Peyer's patch (tissue), 4 donors: Measurements from ENCODE around the gene TCL1B.

Source experiments
- CTCF ChIP-seq, 6 experiments: fragments of 450-650 bp in 4 of 6; fragments of 200-600 bp in 2 of 6; sonication (generic) in 1 of 6; IDR thresholded peaks; one replicate each; pipeline ENCODE4 v1.5.1; 2017 to 2019; ENCODE audit warnings: antibody characterized with exemption in 6 of 6, mild to moderate bottlenecking in 3 of 6, moderate library complexity in 1 of 6
- POLR2A ChIP-seq, 2 donors: fragments of 450-650 bp; IDR thresholded peaks; one replicate each; pipeline ENCODE4 v1.5.1; 2017; ENCODE audit warnings: antibody characterized with exemption in 2 of 2, mild to moderate bottlenecking in 2 of 2, moderate library complexity in 2 of 2

- TF ChIP-seq CTCF (IDR thresholded peaks at IDR 0.05) = no peak
- TF ChIP-seq POLR2A (IDR thresholded peaks at IDR 0.05) = no peak
These were observed 25.4 kb downstream of the TCL1B start for GRCh38 chr14:95711476-95712176.
